BJ (cell line): ENCODE data around the gene CHRNE. TPM values are rescaled to one million over a fixed set of nuclear protein-coding genes. Genes with fewer than 3 reads are reported as not detected.
"Not testable (repeated sequence)": the region's sequence is repeated elsewhere in the genome, so short reads cannot be mapped to it uniquely, and the experiment has no call there.

Experiments
- CTCF ChIA-PET: fragments of 350-600 bp; formaldehyde crosslinking; extraction: SDS; loops from one replicate; lab custom pipeline; 2021; ENCODE audit warnings: antibody characterized with exemption, inconsistent platforms; lab: Yijun Ruan, JAX
- POLR2A ChIA-PET: fragments of 300-600 bp; sonication (Branson Sonifier 250); formaldehyde crosslinking; extraction: SDS; loops from one replicate; lab custom pipeline; 2021; ENCODE audit warnings: antibody characterized with exemption; lab: Charles Lee
- DNase-seq: peaks from one replicate; pipeline ENCODE4 v3.0.0-alpha.2; 2011; ENCODE audit warnings: low read depth
- H3K27me3 ChIP-seq: 2 replicates; pipeline ENCODE4 v1.6.0; 2011; ENCODE audit warnings: low read length; ENCODE audit not compliant: control insufficient read depth, insufficient read depth
- H3K36me3 ChIP-seq: 2 replicates; pipeline ENCODE4 v1.5.1; 2011; ENCODE audit warnings: low read length; ENCODE audit not compliant: control insufficient read depth, insufficient read depth
- H3K4me3 ChIP-seq: 2 replicates; pipeline ENCODE4 v1.5.1; 2011; ENCODE audit warnings: low read depth, mild to moderate bottlenecking, control low read depth, low read length
- CTCF ChIP-seq: IDR thresholded peaks from 2 replicates; pipeline ENCODE4 v1.5.1; 2011; ENCODE audit warnings: low read depth, mild to moderate bottlenecking, control low read depth, inconsistent platforms, low read length, moderate library complexity; ENCODE audit not compliant: insufficient read depth
- polyA plus RNA-seq: library from polyadenylated mRNA; depleted of rRNA; stranded (reverse); fragments of >200 nt; gene quantifications from 2 replicates; pipeline ENCODE4 v1.2.3, GENCODE V29; 2011

Gene CHRNE
- polyA plus RNA-seq, 1 experiment: 0.36 TPM

DNA sequence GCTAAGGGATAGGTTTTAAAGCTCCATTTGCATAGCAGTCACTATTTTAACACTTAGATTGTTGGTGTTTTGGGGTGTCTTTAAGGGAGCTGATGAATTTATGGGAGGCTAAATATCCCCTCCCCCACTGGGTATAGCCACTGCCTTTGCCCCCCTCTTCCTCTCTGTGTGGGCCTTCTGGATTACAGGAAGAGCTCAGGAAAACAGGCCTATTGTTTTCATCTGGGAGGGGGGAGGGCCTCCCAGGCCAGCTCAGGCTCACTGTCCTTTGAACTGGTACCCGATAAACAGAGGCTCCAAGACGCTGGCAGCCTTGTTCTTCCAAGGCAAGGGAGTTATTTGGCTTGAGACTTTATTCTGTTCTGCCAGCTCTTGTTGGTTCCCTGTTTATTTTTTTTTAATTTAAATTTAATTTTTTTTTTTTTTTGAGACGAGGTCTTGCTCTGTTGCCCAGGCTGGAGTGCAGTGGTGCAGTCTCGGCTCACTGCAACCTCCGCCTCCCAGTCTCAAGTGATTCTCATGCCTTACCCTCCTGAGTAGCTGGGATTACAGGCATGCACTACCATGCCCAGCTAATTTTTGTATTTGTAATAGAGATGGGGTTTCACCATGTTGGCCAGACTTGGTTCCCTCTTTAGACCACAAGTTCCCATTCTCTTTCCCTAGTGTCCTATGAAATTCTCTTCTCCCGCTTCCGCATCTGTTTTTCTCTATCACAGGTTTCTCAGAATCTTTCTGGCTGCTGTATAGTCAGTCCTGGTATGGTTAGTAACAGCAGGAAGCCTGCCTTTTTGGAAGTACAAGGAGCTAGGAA is 44.6 kb downstream of the CHRNE start:
- Histone ChIP-seq H3K27me3 (no peaks in the 10 kb centered on the region), H3K36me3 (peaks cover 1% of the 10 kb centered on the region; the same call in 1 of the 2 replicates), H3K4me3 (no peak overlapping the region)
- POLR2A ChIA-PET: interaction anchor here (0.6 kb wide), 1 partner anchor 62 kb away, joined by 5 read pairs; the partner anchor contains the start of gene PSMB6
- CTCF ChIA-PET: interaction anchor here (0.6 to 2.5 kb wide), 7 partner anchors 9 to 68 kb away, joined by 3 to 10 read pairs (median 4); partner anchors contain the start of gene CHRNE
- TF ChIP-seq CTCF: no peak
- DNase-seq: no peak

DNA sequence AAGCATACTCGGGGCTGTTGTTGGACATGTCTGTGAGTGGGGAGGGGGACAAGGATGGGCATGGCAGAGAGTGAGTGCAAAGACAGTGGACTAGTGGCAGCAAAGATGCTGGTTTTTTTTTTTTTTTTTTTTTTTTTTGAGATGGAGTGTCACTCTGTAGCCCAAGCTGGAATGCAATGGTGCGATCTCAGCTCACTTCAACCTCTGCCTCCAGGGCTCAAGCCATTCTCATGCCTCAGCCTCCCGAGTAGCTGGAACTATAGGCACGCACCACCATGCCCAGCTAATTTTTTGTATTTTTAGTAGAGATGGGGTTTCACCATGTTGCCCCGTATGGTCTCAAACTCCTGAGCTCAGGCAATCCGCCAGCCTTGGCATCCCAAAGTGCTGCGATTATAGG is 45.6 kb downstream of the CHRNE start:
- POLR2A ChIA-PET: interaction anchor here (0.6 kb wide), 1 partner anchor 61 kb away, joined by 5 read pairs; the partner anchor contains the start of gene PSMB6
- CTCF ChIA-PET: interaction anchor here (0.6 to 2.5 kb wide), 5 partner anchors 22 to 67 kb away, joined by 3 to 10 read pairs (median 4); partner anchors contain the start of gene CHRNE
- DNase-seq, H3K36me3 ChIP-seq, H3K4me3 ChIP-seq, H3K27me3 ChIP-seq: not testable (repeated sequence)

- Histone ChIP-seq H3K36me3 (peaks cover 1% of the 10 kb centered on the region; the same call in 1 of the 2 replicates), H3K4me3 (no peak overlapping the region), H3K27me3 (no peaks in the 10 kb centered on the region)
- ChIA-PET POLR2A (no interaction called here), CTCF (interaction anchor here (0.6 to 2.5 kb wide), 3 partner anchors 23 to 67 kb away, joined by 3 to 10 read pairs (median 4); no protein-coding TSS in a partner anchor)
- no peak for TF ChIP-seq CTCF
- DNase-seq: no peak
Observed at GRCh38 chr17:4856937-4857314, 46.0 kb downstream of the CHRNE start.

DNA sequence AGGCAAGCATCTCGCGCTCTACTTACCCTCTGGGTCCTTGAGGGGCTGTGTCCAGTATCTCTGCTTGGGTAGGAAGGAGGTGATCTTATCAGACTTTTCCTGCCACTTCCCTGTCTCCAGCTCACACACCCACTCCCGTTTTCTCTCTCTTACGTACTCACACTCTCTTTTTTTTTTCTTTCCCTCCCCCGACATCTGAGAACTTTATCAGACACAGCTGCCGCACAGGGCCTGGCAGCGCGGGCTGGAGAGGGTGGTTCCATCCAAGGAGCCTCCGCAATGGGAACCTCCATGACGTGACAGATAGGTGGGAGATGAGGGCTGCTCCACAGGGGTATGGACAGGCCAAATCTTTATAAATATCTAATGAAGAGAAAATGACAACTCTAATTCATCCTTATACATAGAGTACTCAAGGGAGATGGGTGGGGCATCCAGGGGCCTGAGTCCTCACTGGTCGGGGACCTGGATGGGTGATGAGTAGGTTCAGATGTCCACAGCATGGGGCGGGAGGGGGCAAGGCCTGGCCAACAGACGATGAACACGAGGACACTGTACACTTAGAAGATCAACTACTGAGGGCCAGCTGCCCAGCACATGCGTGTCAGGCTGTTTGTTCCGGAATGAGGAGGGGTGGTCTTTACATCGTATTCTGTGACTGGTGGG is 46.5 kb downstream of the CHRNE start:
- ChIA-PET CTCF (interaction anchor here (2.5 kb wide), 1 partner anchor 67 kb away, joined by 10 read pairs; no protein-coding TSS in a partner anchor), POLR2A (no interaction called here)
- no peak for DNase-seq
- no peak for TF ChIP-seq CTCF
- no peaks in the 10 kb centered on the region for H3K27me3 ChIP-seq
- H3K36me3 ChIP-seq: peaks cover 1% of the 10 kb centered on the region; the same call in 1 of the 2 replicates
- no peak overlapping the region for H3K4me3 ChIP-seq

GRCh38 chr17:4854111-4854681 is 48.7 kb downstream of the CHRNE start:
- H3K4me3 ChIP-seq: no peak overlapping the region
- H3K27me3 ChIP-seq: no peaks in the 10 kb centered on the region
- peaks cover 1% of the 10 kb centered on the region; the same call in 1 of the 2 replicates for H3K36me3 ChIP-seq
- DNase-seq: no peak
- CTCF ChIA-PET: no interaction called here
- POLR2A ChIA-PET: no interaction called here
- TF ChIP-seq CTCF: no peak
